HG02938 (cell line): ENCODE measurements around the gene FAM193A.
A peak's percentile ranks its signal among the peaks of the same experiment; 100 is the strongest.
"Not testable (repeated sequence)": the region's sequence is repeated elsewhere in the genome, so short reads cannot be mapped to it uniquely, and the experiment has no call there.

Source experiments
- ATAC-seq: cut with Tn5 transposase; IDR thresholded peaks from one replicate; pipeline ENCODE4 v1.9.1; 2021; ENCODE audit warnings: mild to moderate bottlenecking, moderate library complexity; ENCODE audit not compliant: unreplicated experiment

FAM193A gene

DNA sequence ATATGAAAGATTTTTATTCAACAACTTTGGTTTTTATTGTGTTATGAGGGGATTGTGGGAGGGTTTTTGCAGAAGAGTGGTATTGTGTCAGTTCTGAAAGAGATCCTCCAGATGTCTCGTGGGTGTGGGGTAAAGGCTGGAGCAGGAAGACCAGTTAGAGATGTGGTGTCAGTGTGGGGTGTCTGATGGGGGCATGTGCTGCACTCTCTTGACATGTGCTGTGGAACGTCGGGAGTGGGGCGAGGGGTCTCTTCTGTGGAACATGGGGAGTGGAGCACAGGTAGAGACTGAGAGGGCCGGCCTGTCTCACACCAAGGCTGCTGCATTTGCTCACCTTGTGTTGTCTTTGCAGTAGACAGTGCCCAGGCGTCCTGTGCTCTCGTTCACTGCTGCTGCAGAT lies 37.6 kb downstream of the FAM193A start:
- ATAC-seq: no peak

DNA sequence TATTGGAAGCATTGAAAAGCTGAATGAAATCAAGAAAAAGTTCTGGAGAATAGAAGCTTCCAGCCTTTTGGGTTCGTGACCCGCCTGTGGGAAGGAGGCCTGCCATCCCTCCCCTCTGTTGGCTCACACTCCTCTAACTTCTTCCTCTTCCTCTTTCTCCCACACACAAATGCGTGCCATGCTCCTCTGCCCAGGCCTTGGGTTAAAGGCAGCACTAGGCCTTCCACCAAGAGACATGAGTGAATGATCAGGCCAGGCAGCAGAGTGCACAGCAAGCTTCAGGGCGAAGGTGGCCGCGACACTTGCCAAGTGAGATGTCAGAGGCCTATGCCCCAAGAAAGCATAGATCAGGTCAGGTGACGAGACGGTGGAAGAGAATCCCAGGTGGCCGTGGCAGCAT lies 38.4 kb downstream of the FAM193A start:
- ATAC-seq: no peak

DNA sequence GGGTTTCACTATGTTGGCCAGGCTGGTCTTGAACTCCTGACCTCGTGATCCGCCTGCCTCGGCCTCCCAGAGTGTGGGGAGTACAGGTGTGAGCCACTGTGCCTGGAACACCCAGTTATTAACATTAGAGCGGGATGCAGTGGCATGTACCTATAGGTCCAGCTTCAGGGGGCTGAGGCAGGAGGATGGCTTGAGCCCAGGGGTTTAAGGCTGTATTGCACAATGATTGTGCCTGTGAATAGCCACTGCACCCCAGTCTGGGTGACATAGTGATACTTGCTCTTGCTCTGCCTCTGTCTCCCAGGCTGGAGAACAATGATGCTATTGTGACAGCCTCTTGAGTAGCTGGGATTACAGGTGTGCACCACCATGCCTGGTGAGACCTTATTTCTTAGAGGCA lies 39.8 kb downstream of the FAM193A start:
- ATAC-seq: no peak

DNA sequence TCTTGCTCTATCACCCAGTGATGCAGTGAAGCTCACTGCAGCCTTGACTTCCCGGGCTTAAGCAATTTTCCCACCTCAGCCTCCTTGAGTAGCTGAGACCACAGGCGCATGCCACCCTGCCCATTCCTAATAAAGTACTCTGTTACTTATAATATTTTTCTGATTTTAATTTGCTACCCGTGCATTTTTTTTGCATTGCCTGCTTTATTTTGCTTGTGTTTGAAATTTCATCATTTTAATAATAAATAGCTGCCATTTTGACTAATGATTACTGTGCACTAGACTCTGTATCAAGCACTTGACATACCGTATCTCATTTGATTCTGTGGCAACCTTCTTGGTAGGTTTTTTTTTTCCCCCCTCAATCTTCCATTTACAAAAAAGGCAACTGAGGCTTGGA lies 41.7 kb downstream of the FAM193A start:
- ATAC-seq: no peak

DNA sequence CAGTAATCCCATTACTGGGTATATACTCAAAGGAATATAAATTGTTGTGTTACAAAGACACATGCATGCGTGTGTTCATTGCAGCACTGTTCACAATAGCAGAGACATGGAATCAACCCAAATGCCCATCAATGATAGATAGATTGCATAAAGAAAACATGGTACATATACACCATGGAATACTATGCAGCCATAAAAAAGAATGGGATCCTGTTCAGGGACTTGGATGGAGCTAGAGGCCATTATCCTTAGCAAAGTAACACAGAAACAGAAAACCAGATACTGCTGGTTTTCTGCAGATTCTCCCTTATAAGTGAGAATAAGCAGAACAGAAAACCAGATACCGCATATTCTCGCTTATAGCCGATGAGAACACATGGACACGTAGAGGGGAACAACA lies 43.5 kb downstream of the FAM193A start:
- no peak for ATAC-seq

- ATAC-seq: no peak
These were observed 46.6 kb downstream of the FAM193A start for GRCh38 chr4:2583092-2583491.

- no peak for ATAC-seq
These were observed 47.1 kb downstream of the FAM193A start for GRCh38 chr4:2583517-2583916.

DNA sequence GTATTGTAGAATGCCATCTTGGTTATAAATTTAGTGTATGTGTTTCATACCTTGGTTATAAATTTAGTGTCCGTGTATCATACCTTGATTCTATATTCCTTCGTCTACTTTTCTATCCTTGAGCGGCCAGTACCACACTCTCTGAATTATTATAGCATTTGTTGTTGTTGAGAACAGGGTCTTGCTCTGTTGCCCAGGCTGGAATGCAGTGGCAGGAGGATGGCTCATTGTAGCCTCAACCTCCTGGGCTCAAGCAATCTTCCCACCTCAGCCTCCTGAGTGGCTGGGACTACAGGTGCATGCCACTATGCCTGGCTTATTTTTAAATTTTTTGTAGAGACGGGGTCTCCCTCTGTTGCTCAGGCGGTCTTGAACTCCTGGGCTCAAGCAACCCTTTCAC lies 50.1 kb downstream of the FAM193A start:
- ATAC-seq: no peak

DNA sequence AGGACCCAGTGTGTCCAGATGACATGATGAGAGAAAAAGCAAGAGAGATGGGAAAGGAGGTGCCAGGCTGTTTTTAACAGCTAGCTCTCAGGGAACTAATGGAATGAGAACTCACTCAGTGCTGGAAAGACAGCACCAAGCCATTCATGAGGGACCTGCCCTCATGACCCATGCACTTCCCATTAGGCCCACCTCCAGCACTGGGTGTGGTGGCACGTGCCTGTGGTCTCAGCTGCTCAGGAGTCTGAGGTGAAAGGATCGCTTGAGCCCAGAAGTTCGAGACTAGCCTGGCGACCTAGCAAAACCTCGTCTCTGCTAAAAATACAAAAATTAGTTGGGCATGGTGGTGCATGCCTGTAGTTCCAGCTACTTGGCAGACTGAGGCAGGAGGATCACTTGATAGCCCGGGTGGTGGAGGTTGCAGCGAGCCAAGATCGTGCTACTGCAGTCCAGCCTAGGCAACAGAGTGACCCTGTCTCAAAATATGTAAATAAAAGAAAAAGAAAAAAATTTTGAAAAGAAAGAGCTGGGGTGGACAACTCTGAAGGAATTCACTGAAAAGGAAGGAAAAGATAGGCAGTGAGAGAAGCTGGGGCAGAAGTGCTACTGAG lies 50.9 kb downstream of the FAM193A start:
- no peak for ATAC-seq

DNA sequence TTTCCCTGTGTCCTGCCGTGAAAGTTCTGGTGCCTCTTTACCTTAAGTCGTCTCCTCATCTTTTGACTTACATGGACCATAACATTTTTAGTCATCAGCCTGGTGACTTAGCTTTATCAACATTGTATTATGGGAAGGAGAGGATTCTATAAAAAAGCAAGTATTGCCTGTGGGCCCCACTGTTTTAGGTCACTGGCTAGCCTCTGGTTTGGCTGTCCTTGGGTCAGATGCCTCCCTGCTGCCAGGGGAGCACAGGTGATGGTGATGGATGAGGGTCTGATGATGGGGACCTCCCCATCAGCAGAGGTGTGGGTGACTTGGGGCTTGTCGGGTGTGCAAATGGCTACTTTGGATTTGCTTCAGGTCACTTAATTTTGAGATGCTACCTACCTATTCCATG lies 51.8 kb downstream of the FAM193A start:
- ATAC-seq: no peak

DNA sequence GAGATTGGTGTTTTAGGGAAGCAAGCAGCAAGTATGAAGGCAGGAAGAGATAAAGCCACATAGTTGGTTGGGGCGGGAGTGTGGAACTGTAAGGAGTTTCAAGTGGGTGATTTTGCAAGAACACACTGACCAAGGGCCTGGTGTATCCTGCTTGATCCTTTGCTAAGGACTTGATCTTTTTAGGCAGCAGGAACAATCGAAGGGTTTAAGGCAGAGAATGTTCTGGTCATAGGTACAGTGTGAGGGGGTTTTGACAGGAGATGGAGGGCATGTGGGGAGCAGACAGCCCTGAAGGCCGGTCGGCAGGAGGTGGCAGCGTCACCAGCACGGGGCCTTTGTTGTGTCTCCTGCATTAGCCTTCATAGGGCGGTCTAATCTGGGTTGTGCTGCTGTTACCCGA lies 54.7 kb downstream of the FAM193A start:
- no peak for ATAC-seq

DNA sequence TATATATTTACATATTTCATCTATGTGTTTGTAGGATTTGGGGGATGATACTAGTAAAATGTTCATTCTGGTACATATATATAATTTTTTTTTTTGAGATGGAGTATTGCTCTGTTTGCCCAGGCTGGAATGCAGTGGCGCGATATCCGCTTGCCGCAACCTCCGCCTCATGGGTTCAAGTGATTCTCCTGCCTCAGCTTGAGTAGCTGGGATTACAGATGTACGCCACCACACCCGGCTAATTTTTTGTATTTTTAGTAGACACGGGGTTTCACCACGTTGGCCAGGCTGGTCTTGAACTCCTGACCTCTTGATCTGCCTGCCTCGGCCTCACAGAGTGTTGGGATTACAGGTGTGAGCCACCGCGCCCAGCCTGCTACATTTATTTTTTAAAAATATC lies 55.6 kb downstream of the FAM193A start:
- not testable (repeated sequence) for ATAC-seq

GRCh38 chr4:2592572-2592971 lies 56.1 kb downstream of the FAM193A start:
- ATAC-seq: no peak

DNA sequence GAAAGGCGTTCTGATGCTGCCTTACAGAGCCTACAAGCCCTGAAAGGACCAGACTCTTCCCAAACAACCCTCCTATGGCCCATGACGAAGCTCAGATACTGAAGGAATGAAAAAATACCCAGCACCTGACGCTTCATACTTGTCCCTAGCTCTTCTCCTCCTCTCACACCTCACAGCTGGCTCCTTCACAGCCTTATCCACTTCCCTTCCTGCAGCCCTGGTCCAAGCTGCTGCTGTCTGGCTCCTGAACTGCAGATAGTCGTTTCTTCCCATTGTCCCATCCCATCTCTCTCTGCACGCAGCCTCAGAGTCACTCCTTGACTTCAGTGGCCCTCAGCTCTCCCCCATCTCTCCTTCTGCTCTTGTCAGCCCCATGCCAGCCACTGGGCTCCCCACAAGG lies 56.6 kb downstream of the FAM193A start:
- no peak for ATAC-seq

DNA sequence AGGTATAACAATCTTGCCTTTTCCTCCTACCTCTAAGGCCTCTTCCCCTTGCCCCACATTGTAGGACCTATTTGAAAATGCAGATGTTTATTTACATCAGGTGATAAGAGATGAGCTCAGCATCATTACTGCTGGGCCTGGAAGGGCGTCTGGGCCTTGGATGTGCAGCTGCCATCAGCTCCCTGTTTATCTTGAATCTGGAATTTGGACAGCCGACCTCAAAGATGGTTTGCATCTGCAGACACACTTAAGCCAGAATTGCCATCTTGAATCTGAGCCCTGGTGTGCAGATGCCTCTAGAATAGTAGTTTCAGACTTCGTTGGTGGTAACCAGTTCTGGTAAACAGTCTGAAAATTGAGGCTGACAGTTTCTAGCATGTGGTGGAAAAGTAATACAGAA lies 59.0 kb downstream of the FAM193A start:
- no peak for ATAC-seq

DNA sequence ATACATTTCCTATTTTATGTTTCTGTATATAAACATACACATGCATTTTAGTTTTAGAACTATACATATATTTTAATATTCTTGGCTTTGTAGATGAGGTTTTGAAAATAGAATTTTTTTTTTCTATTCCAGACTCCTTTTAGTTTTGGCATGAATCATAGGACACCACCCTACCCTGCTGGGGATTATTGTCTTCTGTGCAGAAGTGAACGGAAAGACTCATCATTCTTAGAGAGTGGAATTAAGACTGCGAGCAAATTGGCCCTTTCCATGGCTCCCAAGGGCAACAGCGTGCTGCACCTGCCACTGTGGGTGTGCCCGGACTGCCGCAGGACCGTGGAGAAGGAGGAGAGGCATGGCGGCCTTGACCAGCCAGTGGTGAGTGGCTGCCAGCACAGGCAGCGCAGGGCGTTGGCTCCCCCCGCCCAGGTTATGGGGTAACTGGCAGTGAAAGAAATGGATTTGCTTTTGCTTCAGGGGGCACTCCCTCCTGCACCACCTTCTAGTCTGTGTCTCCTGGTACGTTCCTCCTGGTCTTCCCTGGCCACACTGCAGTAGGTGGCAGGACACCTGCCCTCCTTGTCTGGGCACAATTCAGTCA lies 59.6 kb downstream of the FAM193A start:
- no peak for ATAC-seq

GRCh38 chr4:2596611-2597010 lies 60.2 kb downstream of the FAM193A start:
- ATAC-seq: no peak

DNA sequence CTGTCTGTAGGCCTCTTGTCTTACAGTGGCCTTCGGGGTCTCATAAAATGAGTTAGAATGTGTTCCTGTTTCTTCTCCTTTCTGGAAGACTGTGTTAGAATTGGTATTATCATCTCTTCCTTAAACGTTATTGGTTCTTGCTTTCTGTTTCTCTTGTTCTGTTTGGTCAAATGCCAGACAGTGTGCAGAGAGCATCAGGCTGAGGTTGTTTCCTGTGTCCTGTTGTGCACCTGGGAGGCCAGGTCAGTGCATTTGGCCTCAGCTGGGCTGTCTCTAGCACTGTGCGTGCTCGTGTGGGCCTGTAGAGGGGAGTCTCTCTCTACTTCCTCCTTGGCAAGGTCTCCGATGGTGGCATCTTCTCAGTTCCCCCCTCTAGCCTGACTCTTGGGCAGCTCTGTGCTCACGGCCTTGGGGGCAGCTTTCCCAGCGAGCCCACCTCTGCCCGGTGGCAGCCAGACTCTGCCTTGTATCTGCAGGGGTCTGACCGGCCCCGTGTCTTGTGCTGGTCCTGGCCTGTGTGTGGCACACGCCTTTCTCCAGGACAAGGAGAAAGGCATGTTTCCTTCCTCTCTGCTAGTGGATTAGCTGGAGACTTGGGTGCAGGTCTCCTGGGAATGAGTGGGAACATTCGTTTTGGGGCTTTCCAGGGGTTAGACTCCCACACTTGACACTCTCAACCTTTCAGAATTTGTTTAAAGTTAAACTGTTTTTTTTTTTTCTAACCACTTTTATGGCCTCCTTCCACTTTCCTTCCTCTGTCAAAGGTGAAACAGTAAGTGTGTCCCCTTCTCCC lies 62.3 kb downstream of the FAM193A start:
- peak; percentile 88 for ATAC-seq

GRCh38 chr4:2599304-2599654 lies 62.8 kb downstream of the FAM193A start:
- ATAC-seq: no peak

DNA sequence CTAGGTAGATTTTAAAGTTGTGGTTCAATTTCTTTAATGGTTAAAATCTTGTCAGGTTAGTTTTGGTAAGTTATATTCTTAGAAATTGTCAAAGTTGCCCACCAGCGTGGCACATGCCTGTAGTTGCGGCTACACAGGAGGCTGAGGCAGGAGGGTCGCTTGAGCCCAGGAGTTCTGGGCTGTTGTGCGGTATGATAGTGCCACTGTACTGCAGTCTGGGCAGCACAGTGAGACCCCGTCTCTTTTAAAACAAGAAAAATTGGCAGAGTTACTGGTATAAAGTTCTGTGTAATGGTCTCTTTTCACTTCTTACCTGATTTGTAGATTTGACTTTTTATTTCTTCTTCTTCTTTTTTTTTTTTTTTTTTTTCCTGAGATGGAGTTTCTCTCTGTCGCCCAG lies 64.4 kb downstream of the FAM193A start:
- no peak for ATAC-seq

DNA sequence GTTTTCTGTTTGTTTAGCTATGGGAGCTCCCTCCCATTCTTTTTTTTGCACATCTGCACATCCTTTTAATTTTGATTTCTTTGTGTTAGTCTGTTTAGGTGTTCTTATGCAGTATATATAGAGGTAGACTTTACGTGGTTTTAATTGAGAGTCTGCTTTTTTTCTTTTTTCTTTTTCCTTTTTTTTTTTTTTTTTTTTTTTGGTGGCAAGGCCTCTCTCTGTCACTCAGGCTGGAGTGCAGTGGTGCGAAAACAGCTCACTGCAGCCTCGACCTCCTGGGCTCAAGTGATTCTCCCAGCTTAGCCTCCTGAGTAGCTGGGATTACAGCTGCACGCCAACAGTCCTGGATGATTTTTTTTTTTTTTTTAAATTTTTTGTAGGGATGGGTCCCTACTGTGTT lies 68.2 kb downstream of the FAM193A start:
- ATAC-seq: no peak

- ATAC-seq: no peak
These were observed 70.6 kb downstream of the FAM193A start for GRCh38 chr4:2606960-2607506.
